Measurements from ENCODE around the gene RNF26.

- no peak for TF ChIP-seq CTCF (IDR thresholded peaks at IDR 0.05)
- TF ChIP-seq ZFX (IDR thresholded peaks at IDR 0.05; ENCODE audit: borderline replicate concordance): no peak
Measured at GRCh38 chr11:119380160-119380826, 46.0 kb downstream of the RNF26 start.
